HepG2 (cell line): ENCODE results near the gene ABHD4. TPM values are rescaled to one million over a fixed set of nuclear protein-coding genes. Genes with fewer than 3 reads are reported as not detected.

Experiments used
- ATAC-seq: fragments of 200-7000 bp; cut with Tn5 transposase; 3 replicates; pipeline ENCODE4 v1.9.1; 2020; ENCODE audit warnings: mild to moderate bottlenecking, moderate library complexity
- BruUV-seq: library from RNA; stranded (reverse); fragments of 400-500 nt; replicated peaks from 2 replicates; lab custom pipeline; 2021; lab: Mats Ljungman, UMichigan
- CTCF ChIA-PET: fragments of 300-600 bp; formaldehyde crosslinking; extraction: SDS; loops from one replicate; lab custom pipeline; 2021; ENCODE audit warnings: low total read pairs, inconsistent platforms, low intra/inter-chr PET ratio; lab: Yijun Ruan, JAX
- POLR2A ChIA-PET: fragments of 350-600 bp; sonication (Branson Sonifier 250); formaldehyde crosslinking; loops from one replicate; lab custom pipeline; 2020; ENCODE audit warnings: antibody characterized with exemption, inconsistent platforms; lab: Yijun Ruan, JAX
- DNase-seq: peaks from one replicate; pipeline ENCODE4 v3.0.0-alpha.2; 2015; ENCODE audit warnings: low spot score
- FAIRE-seq: peaks from 3 replicates; lab custom pipeline; 2011; peaks lifted over from hg19 to GRCh38; lab: Jason Lieb, UNC
- H2AFZ ChIP-seq: one replicate; pipeline ENCODE4 v1.6.1; 2011; ENCODE audit warnings: low read length, inconsistent platforms
- H3K27ac ChIP-seq: fragments of 300-600 bp; 3 replicates; pipeline ENCODE4 v1.8.0; 2011; ENCODE audit warnings: mixed run types, mild to moderate bottlenecking, mixed read lengths, low read length, inconsistent platforms; ENCODE audit not compliant: insufficient read depth; ENCODE audit errors: extremely low read length
- H3K27me3 ChIP-seq, 2 experiments: fragments of 200-600 bp in 1 of 2; 2 replicates in 1 of 2; 3 replicates in 1 of 2; pipeline versions ENCODE4 v1.6.0 to v1.8.0; 2011; ENCODE audit warnings: low read length in 2 of 2, mild to moderate bottlenecking in 2 of 2, moderate library complexity in 2 of 2, inconsistent platforms in 1 of 2; ENCODE audit not compliant: insufficient read depth in 2 of 2, control insufficient read depth in 1 of 2
- H3K36me3 ChIP-seq, 2 experiments: fragments of 200-600 bp in 1 of 2; replicated peaks in 1 of 2; 2 replicates in 1 of 2; 3 replicates in 1 of 2; pipeline versions ENCODE4 v1.5.1 to v1.8.0; 2011; ENCODE audit warnings: low read length in 2 of 2, inconsistent platforms in 1 of 2; ENCODE audit not compliant: insufficient read depth in 2 of 2, control insufficient read depth in 1 of 2
- H3K4me1 ChIP-seq: 2 replicates; pipeline ENCODE4 v1.5.1; 2012; ENCODE audit warnings: low read length, inconsistent platforms; ENCODE audit not compliant: insufficient read depth
- H3K4me2 ChIP-seq: 2 replicates; pipeline ENCODE4 v1.6.0; 2011; ENCODE audit warnings: low read depth, low read length, inconsistent platforms
- H3K4me3 ChIP-seq, 3 experiments: fragments of 200-600 bp in 1 of 3; sonication (generic), shearing (Covaris generic) in 1 of 3; replicated peaks in 1 of 3; 2 replicates each; pipeline ENCODE4 v1.5.1; 2011 to 2016; ENCODE audit warnings: low read length in 3 of 3, inconsistent platforms in 2 of 3, low read depth in 2 of 3, mild to moderate bottlenecking in 2 of 3, control low read depth in 1 of 3, mixed read lengths in 1 of 3; ENCODE audit not compliant: insufficient read depth in 1 of 3
- H3K79me2 ChIP-seq: one replicate; pipeline ENCODE4 v1.6.1; 2011; ENCODE audit warnings: low read length, inconsistent platforms; ENCODE audit not compliant: insufficient read depth
- H3K9ac ChIP-seq: 2 replicates; pipeline ENCODE4 v1.6.0; 2011; ENCODE audit warnings: mild to moderate bottlenecking, low read depth, low read length, inconsistent platforms; ENCODE audit not compliant: insufficient read depth
- H3K9me3 ChIP-seq: 2 replicates; pipeline ENCODE4 v1.5.1; 2012; ENCODE audit warnings: mild to moderate bottlenecking, low read length
- H4K20me1 ChIP-seq: 2 replicates; pipeline ENCODE4 v1.6.0; 2011; ENCODE audit warnings: inconsistent platforms, mild to moderate bottlenecking, low read length, moderate library complexity; ENCODE audit not compliant: insufficient read depth
- ARNTL ChIP-seq: sonication (generic); formaldehyde crosslinking; IDR thresholded peaks from 2 replicates; pipeline ENCODE4 v1.4.0; 2020; ENCODE audit warnings: mild to moderate bottlenecking, missing genetic modification reagents
- CCAR2 ChIP-seq: fragments of 200-400 bp; formaldehyde crosslinking; optimal IDR thresholded peaks from 2 replicates; pipeline ENCODE3; 2018; ENCODE audit warnings: low read depth, mild to moderate bottlenecking, low read length, moderate library complexity
- GABPB1 ChIP-seq: IDR thresholded peaks from 2 replicates; pipeline ENCODE4 v1.6.1; 2016; ENCODE audit warnings: mild to moderate bottlenecking, missing genetic modification reagents, moderate library complexity, missing compliant biosample characterization
- HDAC6 ChIP-seq: fragments of 200-600 bp; sonication (generic); IDR thresholded peaks from 2 replicates; pipeline ENCODE4 v1.7.0; 2017; ENCODE audit warnings: mild to moderate bottlenecking, antibody characterized with exemption, low read length, low read depth
- HINFP ChIP-seq: sonication (generic); formaldehyde crosslinking; IDR thresholded peaks from 2 replicates; pipeline ENCODE4 v1.4.0; 2020; ENCODE audit warnings: low read depth, mild to moderate bottlenecking, missing genetic modification reagents
- HMG20A ChIP-seq: IDR thresholded peaks from 2 replicates; pipeline ENCODE4 v1.6.1; 2016; ENCODE audit warnings: borderline replicate concordance
- MAF1 ChIP-seq: sonication (generic); formaldehyde crosslinking; IDR thresholded peaks from 2 replicates; pipeline ENCODE4 v1.5.0; 2020; ENCODE audit warnings: missing genetic modification reagents, borderline replicate concordance
- PAF1 ChIP-seq: IDR thresholded peaks from 2 replicates; pipeline ENCODE4 v1.6.1; 2016; ENCODE audit warnings: missing genetic modification reagents, missing compliant biosample characterization
- RBFOX2 ChIP-seq: fragments of 200-400 bp; formaldehyde crosslinking; IDR thresholded peaks from 2 replicates; pipeline ENCODE4 v1.6.1; 2017; ENCODE audit warnings: low read depth, mild to moderate bottlenecking, low read length
- ZNF20 ChIP-seq: sonication (generic); formaldehyde crosslinking; IDR thresholded peaks from 2 replicates; pipeline ENCODE4 v1.4.0; 2020; ENCODE audit warnings: mild to moderate bottlenecking, moderate library complexity, missing genetic modification reagents
- ZNF225 ChIP-seq: sonication (generic); formaldehyde crosslinking; IDR thresholded peaks from 2 replicates; pipeline ENCODE4 v1.4.0; 2020; ENCODE audit warnings: mild to moderate bottlenecking, missing genetic modification reagents
- ZNF230 ChIP-seq: sonication (generic); formaldehyde crosslinking; IDR thresholded peaks from 2 replicates; pipeline ENCODE4 v1.4.0; 2020; ENCODE audit warnings: mild to moderate bottlenecking, missing genetic modification reagents
- ZNF232 ChIP-seq: sonication (generic); formaldehyde crosslinking; IDR thresholded peaks from 2 replicates; pipeline ENCODE4 v1.4.0; 2020; ENCODE audit warnings: missing genetic modification reagents, borderline replicate concordance
- ZNF335 ChIP-seq: sonication (generic); formaldehyde crosslinking; IDR thresholded peaks from 2 replicates; pipeline ENCODE4 v1.4.0; 2020; ENCODE audit warnings: missing genetic modification reagents
- ZNF337 ChIP-seq: sonication (generic); formaldehyde crosslinking; IDR thresholded peaks from 2 replicates; pipeline ENCODE4 v1.5.1; 2020; ENCODE audit warnings: missing genetic modification reagents, low read depth, mild to moderate bottlenecking, borderline replicate concordance
- ZNF432 ChIP-seq: sonication (generic); formaldehyde crosslinking; IDR thresholded peaks from 2 replicates; pipeline ENCODE4 v1.5.0; 2020; ENCODE audit warnings: missing genetic modification reagents, mild to moderate bottlenecking, borderline replicate concordance
- ZNF550 ChIP-seq: sonication (generic); formaldehyde crosslinking; IDR thresholded peaks from 2 replicates; pipeline ENCODE4 v1.4.0; 2020; ENCODE audit warnings: mild to moderate bottlenecking, missing genetic modification reagents, borderline replicate concordance
- WGBS: methylation state at CpG from one replicate; pipeline ENCODE4 v1.1.6; 2017; ENCODE audit warnings: low lambda C conversion rate; 5-methylcytosine and 5-hydroxymethylcytosine counted together
- in situ Hi-C: cut with HindIII; loops from 2 replicates; pipeline ENCODE4 v1.10.0; 2017; ENCODE audit warnings: low pct_unique_long_range_greater_than_20kb; ENCODE audit not compliant: extremely low pct_ligation_motif_present
- intact Hi-C: fragments of 100-400 bp; cut with micrococcal nuclease; formaldehyde crosslinking; loops from one replicate; pipeline ENCODE4 v1.10.0; 2022; ENCODE audit not compliant: unreplicated experiment
- polyA plus RNA-seq, 8 experiments: library from polyadenylated mRNA; depleted of rRNA in 3 of 8; stranded (reverse) in 7 of 8; unstranded in 1 of 8; fragments of >200 nt; fragmentation: Illumina TruSeq in 4 of 8; extraction: Trizol in 4 of 8; gene quantifications; 2 replicates each; pipeline versions ENCODE4 v1.2.1 to v1.2.3, GENCODE V29; 2011 to 2016; ENCODE audit warnings: low read depth in 4 of 8, missing spikeins in 1 of 8, mixed read lengths in 1 of 8; ENCODE audit not compliant: insufficient read depth in 1 of 8
- total RNA-seq, 5 experiments: library from RNA; depleted of rRNA; stranded (reverse); fragments of >200 nt; fragmentation: Illumina TruSeq; extraction: Trizol; gene quantifications; 2 replicates each; pipeline ENCODE4 v1.2.3, GENCODE V29; 2016; ENCODE audit warnings: low read depth in 1 of 5

The ABHD4 gene
- total and polyA plus RNA-seq, 2 of the 13 experiments (the other 11 are each of a cell fraction or from before 2014, with no cell fraction given) = 16.1 to 47.5 TPM

- FAIRE-seq (no peak), DNase-seq (no peak), ATAC-seq (no peak)
- Histone ChIP-seq H4K20me1 (no peaks in the 10 kb centered on the region), H2AFZ (no peak overlapping the region), H3K4me3 (no peak overlapping the region), H3K4me2 (no peak overlapping the region), H3K27ac (no peak overlapping the region), H3K27me3 (peaks cover 11 to 75% of the 10 kb centered on the region in 2 experiments; a peak in 4 of 5 replicates), H3K4me1 (peaks cover 27% of the 10 kb centered on the region), H3K36me3 (no peaks in the 10 kb centered on the region), H3K79me2 (no peaks in the 10 kb centered on the region), H3K9me3 (no peaks in the 10 kb centered on the region), H3K9ac (no peak overlapping the region)
- in situ Hi-C loops (no loop called here), intact Hi-C loops (no loop called here)
- TF ChIP-seq ZNF225 (CRISPR knock-in tag) (no peak), RBFOX2 (no peak), HDAC6 (no peak), PAF1 (CRISPR knock-in tag) (no peak), ARNTL (no peak), ZNF20 (CRISPR knock-in tag) (no peak), HMG20A (CRISPR knock-in tag) (no peak), ZNF432 (CRISPR knock-in tag) (no peak), ZNF230 (CRISPR knock-in tag) (no peak), GABPB1 (no peak), MAF1 (CRISPR knock-in tag) (no peak), ZNF550 (no peak), HINFP (CRISPR knock-in tag) (no peak), ZNF337 (CRISPR knock-in tag) (no peak), ZNF232 (CRISPR knock-in tag) (no peak), ZNF335 (no peak), CCAR2 (no peak)
- BruUV-seq = no TSS peak
- ChIA-PET CTCF (no interaction called here), POLR2A (no interaction called here)
- WGBS = 88% methylated on average over 2 of the region's 2 CpGs
These were observed 45.3 kb upstream of the ABHD4 start for GRCh38 chr14:22552827-22553076.
